Measurements from ENCODE around the gene AGXT2.

Gene AGXT2

DNA sequence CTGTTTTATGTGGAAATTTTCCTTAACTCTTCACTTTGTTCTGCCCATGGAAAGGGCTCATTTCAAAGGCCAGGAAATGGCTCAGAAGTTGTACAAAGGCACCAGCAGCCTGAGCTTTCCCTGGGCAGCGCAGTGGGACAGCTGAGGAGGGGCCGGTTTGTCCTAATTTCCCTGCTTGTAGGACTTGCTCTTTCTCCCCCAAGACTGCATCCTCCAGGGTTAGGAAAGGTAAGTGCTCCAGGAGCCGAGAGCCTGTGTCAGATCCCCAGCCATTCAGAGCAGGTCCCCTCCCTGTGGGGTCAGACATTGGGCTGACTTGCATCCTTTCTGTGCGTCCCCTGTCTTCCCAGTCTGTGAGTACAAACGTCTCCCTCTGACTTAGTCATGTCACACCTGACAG lies 43.5 kb downstream of the AGXT2 start:
- TF ChIP-seq TOX (CRISPR knock-in tag; IDR thresholded peaks at IDR 0.05; ENCODE audit: borderline replicate concordance), result no peak
- TF ChIP-seq ZNF70 (CRISPR knock-in tag; IDR thresholded peaks at IDR 0.05), result no peak
- no peak for TF ChIP-seq PATZ1 (CRISPR knock-in tag; IDR thresholded peaks at IDR 0.05; ENCODE audit: borderline replicate concordance)
- no peak for TF ChIP-seq ZFP3 (CRISPR knock-in tag; IDR thresholded peaks at IDR 0.05)
- TF ChIP-seq GLIS3 (CRISPR knock-in tag; IDR thresholded peaks at IDR 0.05), result no peak
- no peak for TF ChIP-seq CSDC2 (CRISPR knock-in tag; IDR thresholded peaks at IDR 0.05)
- ATAC-seq, result no peak

DNA sequence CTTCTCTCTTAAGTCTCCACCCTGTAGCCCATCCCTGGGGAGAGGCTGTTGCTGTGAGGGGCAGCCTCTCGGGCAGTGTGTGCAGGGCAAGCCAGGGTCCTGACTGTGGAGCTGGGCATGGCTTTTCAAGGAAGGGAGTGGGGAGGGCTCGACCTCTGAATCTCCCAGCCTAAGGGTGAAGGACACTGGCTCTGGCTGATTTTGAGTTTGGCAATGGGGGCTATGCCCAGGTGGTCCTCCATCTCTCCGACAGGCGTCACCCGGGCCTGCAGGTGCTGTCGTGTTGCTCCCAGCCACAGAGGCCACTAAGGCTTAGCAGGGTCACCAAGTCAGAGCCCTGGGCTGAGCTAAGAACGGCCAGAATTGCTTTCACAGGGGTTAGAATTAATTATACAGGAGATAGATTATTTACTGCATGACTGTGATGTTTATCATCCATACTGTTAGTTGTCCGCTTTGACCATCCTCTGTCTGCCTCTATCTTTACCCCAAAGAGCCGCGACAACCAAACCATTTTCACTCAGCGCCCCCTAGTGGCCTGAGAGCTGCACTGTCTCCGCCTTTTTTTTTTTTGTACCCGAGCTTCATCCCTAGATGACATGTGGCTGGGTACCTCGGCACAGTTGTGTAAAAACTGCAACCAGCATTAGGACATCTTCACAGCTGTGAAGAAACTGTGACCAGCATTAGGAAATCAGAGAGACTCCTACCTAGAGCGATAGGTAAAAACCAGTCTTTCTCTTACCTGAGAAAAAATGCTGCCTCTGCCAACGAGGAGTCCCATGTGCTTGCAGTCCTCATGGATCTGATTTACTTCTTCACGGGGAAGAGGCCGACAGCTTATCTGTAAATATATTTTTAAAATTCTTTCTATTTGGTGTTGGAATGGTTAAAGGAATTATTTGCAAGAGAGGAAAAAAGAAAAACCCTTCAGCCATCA lies 44.5 kb downstream of the AGXT2 start:
- ATAC-seq, result peak; percentile 93
- TF ChIP-seq TOX (CRISPR knock-in tag; IDR thresholded peaks at IDR 0.05; ENCODE audit: borderline replicate concordance) (no peak), ZFP30 (CRISPR knock-in tag; IDR thresholded peaks at IDR 0.05) (peak; percentile 94), GLIS3 (CRISPR knock-in tag; IDR thresholded peaks at IDR 0.05) (no peak)

DNA sequence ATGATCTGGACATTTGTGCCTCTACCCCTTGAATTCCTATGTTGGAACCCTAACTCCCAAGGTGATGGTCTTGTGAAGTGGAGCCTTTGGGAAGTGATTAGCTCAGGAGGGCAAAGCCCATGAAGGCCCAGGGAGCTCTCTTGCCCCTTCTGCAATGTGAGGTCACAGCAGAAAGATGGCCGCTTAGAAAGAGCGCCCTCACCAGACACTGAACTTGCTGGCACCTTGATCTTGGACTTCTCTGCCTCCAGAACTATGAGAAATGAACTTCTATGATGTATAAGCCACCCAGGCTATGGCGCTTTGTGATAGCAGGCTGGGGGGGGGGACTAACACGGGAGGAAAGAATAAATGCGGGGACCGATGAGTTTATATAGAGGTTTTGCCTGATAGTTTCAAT lies 45.3 kb downstream of the AGXT2 start:
- ATAC-seq, result no peak
- no peak for TF ChIP-seq TCF4 (CRISPR knock-in tag; IDR thresholded peaks at IDR 0.05; ENCODE audit: borderline replicate concordance)

GRCh38 chr5:35001842-35002241 lies 45.9 kb downstream of the AGXT2 start:
- no peak for ATAC-seq
- TF ChIP-seq, protein P1, sequence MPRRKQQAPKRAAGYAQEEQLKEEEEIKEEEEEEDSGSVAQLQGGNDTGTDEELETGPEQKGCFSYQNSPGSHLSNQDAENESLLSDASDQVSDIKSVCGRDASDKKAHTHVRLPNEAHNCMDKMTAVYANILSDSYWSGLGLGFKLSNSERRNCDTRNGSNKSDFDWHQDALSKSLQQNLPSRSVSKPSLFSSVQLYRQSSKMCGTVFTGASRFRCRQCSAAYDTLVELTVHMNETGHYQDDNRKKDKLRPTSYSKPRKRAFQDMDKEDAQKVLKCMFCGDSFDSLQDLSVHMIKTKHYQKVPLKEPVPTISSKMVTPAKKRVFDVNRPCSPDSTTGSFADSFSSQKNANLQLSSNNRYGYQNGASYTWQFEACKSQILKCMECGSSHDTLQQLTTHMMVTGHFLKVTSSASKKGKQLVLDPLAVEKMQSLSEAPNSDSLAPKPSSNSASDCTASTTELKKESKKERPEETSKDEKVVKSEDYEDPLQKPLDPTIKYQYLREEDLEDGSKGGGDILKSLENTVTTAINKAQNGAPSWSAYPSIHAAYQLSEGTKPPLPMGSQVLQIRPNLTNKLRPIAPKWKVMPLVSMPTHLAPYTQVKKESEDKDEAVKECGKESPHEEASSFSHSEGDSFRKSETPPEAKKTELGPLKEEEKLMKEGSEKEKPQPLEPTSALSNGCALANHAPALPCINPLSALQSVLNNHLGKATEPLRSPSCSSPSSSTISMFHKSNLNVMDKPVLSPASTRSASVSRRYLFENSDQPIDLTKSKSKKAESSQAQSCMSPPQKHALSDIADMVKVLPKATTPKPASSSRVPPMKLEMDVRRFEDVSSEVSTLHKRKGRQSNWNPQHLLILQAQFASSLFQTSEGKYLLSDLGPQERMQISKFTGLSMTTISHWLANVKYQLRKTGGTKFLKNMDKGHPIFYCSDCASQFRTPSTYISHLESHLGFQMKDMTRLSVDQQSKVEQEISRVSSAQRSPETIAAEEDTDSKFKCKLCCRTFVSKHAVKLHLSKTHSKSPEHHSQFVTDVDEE (CRISPR knock-in tag; IDR thresholded peaks at IDR 0.05), result no peak
- TF ChIP-seq ZFP3 (CRISPR knock-in tag; IDR thresholded peaks at IDR 0.05), result no peak
- no peak for TF ChIP-seq ZNF8 (CRISPR knock-in tag; IDR thresholded peaks at IDR 0.05)
- TF ChIP-seq TOX (CRISPR knock-in tag; IDR thresholded peaks at IDR 0.05; ENCODE audit: borderline replicate concordance), result no peak
- TF ChIP-seq CSRNP3 (CRISPR knock-in tag; IDR thresholded peaks at IDR 0.05), result no peak
- TF ChIP-seq PATZ1 (CRISPR knock-in tag; IDR thresholded peaks at IDR 0.05; ENCODE audit: borderline replicate concordance), result no peak
- TF ChIP-seq ZNF565 (CRISPR knock-in tag; conservative IDR thresholded peaks at IDR 0.05; ENCODE audit: low read depth), result no peak
- TF ChIP-seq OSR1 (CRISPR knock-in tag; IDR thresholded peaks at IDR 0.05), result no peak
- no peak for TF ChIP-seq SNAI2 (CRISPR knock-in tag; IDR thresholded peaks at IDR 0.05)
- TF ChIP-seq TCF4 (CRISPR knock-in tag; IDR thresholded peaks at IDR 0.05; ENCODE audit: borderline replicate concordance), result no peak
- no peak for TF ChIP-seq POU6F1 (CRISPR knock-in tag; IDR thresholded peaks at IDR 0.05; ENCODE audit: borderline replicate concordance, low read depth)
- no peak for TF ChIP-seq ZC3H10 (CRISPR knock-in tag; IDR thresholded peaks at IDR 0.05)
- no peak for TF ChIP-seq GLIS3 (CRISPR knock-in tag; IDR thresholded peaks at IDR 0.05)
- TF ChIP-seq ARNTL (CRISPR knock-in tag; IDR thresholded peaks at IDR 0.05; ENCODE audit: borderline replicate concordance, low read depth), result no peak
- no peak for TF ChIP-seq CREB5 (CRISPR knock-in tag; IDR thresholded peaks at IDR 0.05; ENCODE audit: low read depth)
- no peak for TF ChIP-seq ESRRG (CRISPR knock-in tag; IDR thresholded peaks at IDR 0.05)
- TF ChIP-seq BACH2 (CRISPR knock-in tag; IDR thresholded peaks at IDR 0.05; ENCODE audit: borderline replicate concordance), result no peak
- TF ChIP-seq RARB (CRISPR knock-in tag; IDR thresholded peaks at IDR 0.05), result no peak
